OCI-LY7 (cell line): ENCODE measurements around the gene MERTK. TPM values are rescaled to one million over a fixed set of nuclear protein-coding genes. Genes with fewer than 3 reads are reported as not detected.
A peak's percentile ranks its signal among the peaks of the same experiment; 100 is the strongest.

Experiments used
- BruUV-seq: library from RNA; stranded (reverse); fragments of 400-500 nt; replicated peaks from 2 replicates; lab custom pipeline; 2021; lab: Mats Ljungman, UMichigan
- CTCF ChIA-PET: fragments of 300-600 bp; sonication (Branson Sonifier 250); formaldehyde crosslinking; loops from one replicate; lab custom pipeline; 2022; ENCODE audit warnings: antibody characterized with exemption; ENCODE audit not compliant: unreplicated experiment; lab: Charles Lee
- POLR2A ChIA-PET: fragments of 300-600 bp; sonication (Branson Sonifier 250); formaldehyde crosslinking; loops from one replicate; lab custom pipeline; 2022; ENCODE audit warnings: antibody characterized with exemption; lab: Charles Lee
- DNase-seq: peaks from one replicate; pipeline ENCODE4 v3.0.0-alpha.2; 2015; ENCODE audit warnings: low spot score
- H2AFZ ChIP-seq: fragments of 200-600 bp; sonication (generic), shearing (Covaris generic); 2 replicates; pipeline ENCODE4 v1.6.1; 2014; ENCODE audit warnings: mild to moderate bottlenecking, antibody characterized with exemption, low read length, moderate library complexity
- H3K27ac ChIP-seq: fragments of 200-600 bp; sonication (generic); 2 replicates; pipeline ENCODE4 v1.5.1; 2014; ENCODE audit warnings: mixed run types, low read depth, mild to moderate bottlenecking, moderate library complexity, low read length, inconsistent platforms; ENCODE audit not compliant: poor library complexity, severe bottlenecking
- H3K36me3 ChIP-seq: fragments of 200-600 bp; sonication (generic); 2 replicates; pipeline ENCODE4 v1.6.1; 2014; ENCODE audit warnings: mild to moderate bottlenecking, antibody characterized with exemption, low read length, moderate library complexity, mixed read lengths; ENCODE audit not compliant: insufficient read depth
- H3K4me1 ChIP-seq: fragments of 200-600 bp; sonication (generic); 2 replicates; pipeline ENCODE4 v1.5.1; 2014; ENCODE audit warnings: mild to moderate bottlenecking, low read length; ENCODE audit not compliant: insufficient read depth, poor library complexity, severe bottlenecking
- H3K4me2 ChIP-seq: fragments of 200-600 bp; sonication (generic); 2 replicates; pipeline ENCODE4 v1.6.1; 2014; ENCODE audit warnings: mild to moderate bottlenecking, low read length
- H3K4me3 ChIP-seq: fragments of 200-600 bp; sonication (generic); 2 replicates; pipeline ENCODE4 v1.5.1; 2014; ENCODE audit warnings: mild to moderate bottlenecking, low read depth, low read length; ENCODE audit not compliant: poor library complexity, severe bottlenecking
- H3K79me2 ChIP-seq: fragments of 200-600 bp; sonication (generic); 2 replicates; pipeline ENCODE4 v1.6.1; 2016; ENCODE audit warnings: low read depth, mild to moderate bottlenecking, low read length, moderate library complexity, mixed read lengths; ENCODE audit not compliant: insufficient read depth
- H3K9me2 ChIP-seq: fragments of 200-600 bp; sonication (generic); 2 replicates; pipeline ENCODE4 v1.6.1; 2016; ENCODE audit warnings: mild to moderate bottlenecking, low read length, mixed read lengths; ENCODE audit not compliant: insufficient read depth
- H3K9me3 ChIP-seq: fragments of 200-600 bp; sonication (generic); 2 replicates; pipeline ENCODE4 v1.6.1; 2014; ENCODE audit warnings: mild to moderate bottlenecking, mixed run types, low read length, mixed read lengths
- H4K20me1 ChIP-seq: fragments of 200-600 bp; sonication (generic); 2 replicates; pipeline ENCODE4 v1.6.1; 2014; ENCODE audit warnings: mild to moderate bottlenecking, antibody characterized with exemption, low read length, moderate library complexity, mixed read lengths; ENCODE audit not compliant: insufficient read depth
- CTCF ChIP-seq: fragments of 200-600 bp; sonication (generic); conservative IDR thresholded peaks from 2 replicates; pipeline ENCODE4 v1.5.1; 2014; ENCODE audit warnings: mild to moderate bottlenecking, antibody characterized with exemption, low read length, moderate library complexity, mixed read lengths
- EZH2phosphoT487 ChIP-seq: fragments of 200-600 bp; sonication (generic); IDR thresholded peaks from 2 replicates; pipeline ENCODE4 v1.6.1; 2018; ENCODE audit warnings: low read depth, borderline replicate concordance, mild to moderate bottlenecking, mixed run types, antibody characterized with exemption, low read length, moderate library complexity, mixed read lengths
- intact Hi-C: fragments of 100-400 bp; cut with micrococcal nuclease; formaldehyde crosslinking; loops from one replicate; pipeline ENCODE4 v1.10.0; 2022; ENCODE audit not compliant: unreplicated experiment
- total RNA-seq, 2 experiments: library from RNA; depleted of rRNA in 1 of 2; stranded (reverse); fragments of >200 nt in 1 of 2; shearing (Covaris generic) in 1 of 2; gene quantifications; 2 replicates each; pipeline ENCODE4 v1.2.3, GENCODE V29; 2014 to 2022

Gene MERTK
- total RNA-seq, 2 experiments from 2014 or later = 0.38 TPM; not detected in 1

- Histone ChIP-seq H3K79me2 (no peaks in the 10 kb centered on the region), H3K9me2 (no peaks in the 10 kb centered on the region), H3K9me3 (no peaks in the 10 kb centered on the region), H3K4me1 (no peaks in the 10 kb centered on the region), H3K27ac (no peak overlapping the region), H3K36me3 (no peaks in the 10 kb centered on the region), H2AFZ (no peak overlapping the region), H3K4me3 (no peak overlapping the region), H4K20me1 (no peaks in the 10 kb centered on the region), H3K4me2 (peak overlapping the region; percentile 24; the same call in 1 of the 2 replicates)
- TF ChIP-seq EZH2phosphoT487 (no peak), CTCF (no peak)
- intact Hi-C loops = no loop called here
- CTCF ChIA-PET = no interaction called here
- DNase-seq = no peak
- BruUV-seq = no TSS peak
- POLR2A ChIA-PET = no interaction called here
These were observed 502 bp downstream of the MERTK start for GRCh38 chr2:111898703-111899514.

- intact Hi-C loops = no loop called here
- peak; percentile 69 for TF ChIP-seq CTCF
- TF ChIP-seq EZH2phosphoT487 = no peak
- Histone ChIP-seq H3K4me2 (no peak overlapping the region), H3K36me3 (no peaks in the 10 kb centered on the region), H3K9me2 (no peaks in the 10 kb centered on the region), H3K9me3 (no peaks in the 10 kb centered on the region), H3K4me1 (peaks cover 8% of the 10 kb centered on the region), H3K27ac (no peak overlapping the region), H4K20me1 (no peaks in the 10 kb centered on the region), H3K79me2 (no peaks in the 10 kb centered on the region), H3K4me3 (no peak overlapping the region), H2AFZ (no peak overlapping the region)
- BruUV-seq = no TSS peak
- DNase-seq = peak; percentile 32
- ChIA-PET POLR2A (interaction anchor here (0.9 kb wide), 1 partner anchor 8 kb away, joined by 4 read pairs; no protein-coding TSS in a partner anchor), CTCF (no interaction called here)
These were observed 2.5 kb downstream of the MERTK start for GRCh38 chr2:111900859-111901258.

DNA sequence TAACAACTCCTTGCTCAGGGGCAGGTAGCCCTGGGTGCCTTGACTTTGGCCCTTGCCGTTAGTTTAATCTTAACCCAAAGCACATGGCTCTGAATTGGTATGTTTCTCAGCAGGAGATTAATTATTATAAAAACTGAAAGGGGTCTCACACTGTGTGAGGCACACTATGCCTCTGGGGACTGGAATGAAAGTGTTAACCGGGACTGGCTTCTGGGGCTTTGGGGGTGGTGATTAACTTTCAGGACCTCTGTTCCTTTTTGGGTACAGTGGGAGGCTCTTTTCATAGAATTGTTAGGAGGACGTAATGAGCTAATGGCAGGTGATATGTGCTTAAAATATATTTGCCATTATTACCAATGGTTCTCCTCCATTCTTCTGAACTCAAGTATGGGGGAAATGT, 5.1 kb downstream of the MERTK start:
- intact Hi-C loops = no loop called here
- Histone ChIP-seq H3K9me2 (no peaks in the 10 kb centered on the region), H3K4me3 (no peak overlapping the region), H3K9me3 (no peaks in the 10 kb centered on the region), H3K4me2 (no peak overlapping the region), H3K79me2 (no peaks in the 10 kb centered on the region), H4K20me1 (no peaks in the 10 kb centered on the region), H2AFZ (no peak overlapping the region), H3K36me3 (no peaks in the 10 kb centered on the region), H3K27ac (no peak overlapping the region), H3K4me1 (peaks cover 20% of the 10 kb centered on the region)
- DNase-seq = no peak
- CTCF ChIA-PET = interaction anchor here (1.0 kb wide), 1 partner anchor 141 kb away, joined by 3 read pairs; no protein-coding TSS in a partner anchor
- no TSS peak for BruUV-seq
- POLR2A ChIA-PET = no interaction called here
- TF ChIP-seq EZH2phosphoT487 (no peak), CTCF (no peak)
